ENCODE results near the gene SAYSD1.

DNA sequence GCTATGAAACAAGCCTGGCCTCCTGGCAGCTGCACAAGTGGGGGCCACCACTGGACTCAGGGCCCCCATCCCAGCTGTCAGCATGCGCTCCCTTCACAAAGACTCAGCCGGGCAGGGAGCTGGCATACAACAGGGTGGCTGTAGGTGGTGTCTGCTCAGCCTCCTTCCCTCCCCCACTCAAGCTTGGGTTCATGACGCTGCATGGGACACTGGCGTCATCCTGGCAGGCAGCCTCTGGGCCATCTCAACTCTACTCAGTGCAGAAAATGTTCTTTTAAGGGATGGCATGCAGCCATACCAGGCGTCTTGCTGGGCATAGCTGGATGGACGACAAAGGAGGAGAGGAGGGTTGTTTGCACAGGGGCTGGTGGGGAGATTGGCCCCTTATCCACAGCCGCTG is 30.5 kb downstream of the SAYSD1 start:
- TF ChIP-seq POLR2A (IDR thresholded peaks at IDR 0.05), result no peak
- peak in 1 of 3 donors; percentile 43 for TF ChIP-seq POLR2AphosphoS5 (IDR thresholded peaks at IDR 0.05)
- TF ChIP-seq EP300 (IDR thresholded peaks at IDR 0.05; ENCODE audit: low read depth), result no peak
